Measurements from ENCODE around the gene XYLT1.

DNA sequence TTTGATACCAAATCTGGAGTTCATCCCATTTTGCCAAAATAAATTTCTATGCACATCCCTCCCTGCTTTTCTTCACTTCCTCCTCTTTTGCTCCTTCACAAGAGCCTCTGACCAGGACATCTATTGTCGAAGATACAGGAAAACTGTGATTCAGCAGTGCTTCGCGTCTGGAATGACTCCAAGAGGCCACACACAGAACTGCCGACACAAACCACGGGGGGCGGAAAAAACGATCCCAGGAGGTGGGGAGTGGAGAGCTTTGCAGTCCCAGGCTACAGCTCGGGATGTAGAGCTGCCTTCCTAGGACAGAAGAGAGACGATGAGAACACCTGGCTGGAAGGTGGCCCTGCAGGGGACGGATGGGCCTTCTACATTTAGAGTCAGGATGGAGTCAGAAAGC, 102.8 kb downstream of the XYLT1 start:
- TF ChIP-seq ZNF274 (IDR thresholded peaks at IDR 0.05; ENCODE audit: low read length) (no peak), ZNF274 (tag by site-specific recombination; IDR thresholded peaks at IDR 0.05; ENCODE audit: borderline replicate concordance) (no peak), GLI4 (tag by site-specific recombination; IDR thresholded peaks at IDR 0.05) (no peak), MZF1 (tag by site-specific recombination; IDR thresholded peaks at IDR 0.05; ENCODE audit: borderline replicate concordance) (no peak), SCRT2 (tag by site-specific recombination; IDR thresholded peaks at IDR 0.05) (no peak), ZNF292 (tag by site-specific recombination; IDR thresholded peaks at IDR 0.05; ENCODE audit: borderline replicate concordance, low read depth) (no peak), ZFP3 (tag by site-specific recombination; IDR thresholded peaks at IDR 0.05; ENCODE audit: low read depth) (no peak), TRIM28 (IDR thresholded peaks at IDR 0.05; ENCODE audit: borderline replicate concordance, low read length) (no peak)
- TF ChIP-seq, protein P1, sequence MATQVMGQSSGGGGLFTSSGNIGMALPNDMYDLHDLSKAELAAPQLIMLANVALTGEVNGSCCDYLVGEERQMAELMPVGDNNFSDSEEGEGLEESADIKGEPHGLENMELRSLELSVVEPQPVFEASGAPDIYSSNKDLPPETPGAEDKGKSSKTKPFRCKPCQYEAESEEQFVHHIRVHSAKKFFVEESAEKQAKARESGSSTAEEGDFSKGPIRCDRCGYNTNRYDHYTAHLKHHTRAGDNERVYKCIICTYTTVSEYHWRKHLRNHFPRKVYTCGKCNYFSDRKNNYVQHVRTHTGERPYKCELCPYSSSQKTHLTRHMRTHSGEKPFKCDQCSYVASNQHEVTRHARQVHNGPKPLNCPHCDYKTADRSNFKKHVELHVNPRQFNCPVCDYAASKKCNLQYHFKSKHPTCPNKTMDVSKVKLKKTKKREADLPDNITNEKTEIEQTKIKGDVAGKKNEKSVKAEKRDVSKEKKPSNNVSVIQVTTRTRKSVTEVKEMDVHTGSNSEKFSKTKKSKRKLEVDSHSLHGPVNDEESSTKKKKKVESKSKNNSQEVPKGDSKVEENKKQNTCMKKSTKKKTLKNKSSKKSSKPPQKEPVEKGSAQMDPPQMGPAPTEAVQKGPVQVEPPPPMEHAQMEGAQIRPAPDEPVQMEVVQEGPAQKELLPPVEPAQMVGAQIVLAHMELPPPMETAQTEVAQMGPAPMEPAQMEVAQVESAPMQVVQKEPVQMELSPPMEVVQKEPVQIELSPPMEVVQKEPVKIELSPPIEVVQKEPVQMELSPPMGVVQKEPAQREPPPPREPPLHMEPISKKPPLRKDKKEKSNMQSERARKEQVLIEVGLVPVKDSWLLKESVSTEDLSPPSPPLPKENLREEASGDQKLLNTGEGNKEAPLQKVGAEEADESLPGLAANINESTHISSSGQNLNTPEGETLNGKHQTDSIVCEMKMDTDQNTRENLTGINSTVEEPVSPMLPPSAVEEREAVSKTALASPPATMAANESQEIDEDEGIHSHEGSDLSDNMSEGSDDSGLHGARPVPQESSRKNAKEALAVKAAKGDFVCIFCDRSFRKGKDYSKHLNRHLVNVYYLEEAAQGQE (tag by site-specific recombination; IDR thresholded peaks at IDR 0.05), result no peak

Data from HEK293 (cell line).